ENCODE results near the gene BCAS3.
"Not testable (repeated sequence)": the region's sequence is repeated elsewhere in the genome, so short reads cannot be mapped to it uniquely, and the experiment has no call there.

BCAS3 gene

GRCh38 chr17:60674637-60675036, 3.0 kb upstream of the BCAS3 start:
- in situ Hi-C loops (cut with MboI; ENCODE audit: low sequenced_read_pairs): not testable (repeated sequence)

GRCh38 chr17:60675997-60676396, 1.7 kb upstream of the BCAS3 start:
- in situ Hi-C loops (cut with MboI; ENCODE audit: low sequenced_read_pairs): no loop called here

GRCh38 chr17:60676758-60677307, 818 bp upstream of the BCAS3 start:
- in situ Hi-C loops (cut with MboI; ENCODE audit: low sequenced_read_pairs): no loop called here

- in situ Hi-C loops (cut with MboI; ENCODE audit: low sequenced_read_pairs): no loop called here
Measured at GRCh38 chr17:60678118-60678444, 430 bp downstream of the BCAS3 start.

DNA sequence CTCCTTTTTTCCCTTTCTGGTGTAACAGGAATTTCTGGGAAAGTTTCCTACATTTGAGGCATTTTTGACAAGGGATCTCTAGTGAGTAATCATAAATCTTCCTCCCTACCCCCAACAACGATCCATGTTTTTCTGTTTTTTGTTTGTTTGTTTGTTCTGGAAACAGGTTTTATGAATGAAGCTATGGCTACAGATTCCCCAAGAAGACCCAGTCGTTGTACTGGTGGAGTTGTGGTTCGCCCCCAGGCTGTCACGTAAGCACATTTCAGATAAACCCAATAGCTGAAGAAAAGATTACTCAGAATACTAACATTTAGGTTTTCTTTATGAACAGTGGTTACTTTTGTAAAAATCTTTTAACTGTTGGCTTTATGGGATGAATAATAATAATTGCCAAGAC, 1.6 kb downstream of the BCAS3 start:
- in situ Hi-C loops (cut with MboI; ENCODE audit: low sequenced_read_pairs): no loop called here

DNA sequence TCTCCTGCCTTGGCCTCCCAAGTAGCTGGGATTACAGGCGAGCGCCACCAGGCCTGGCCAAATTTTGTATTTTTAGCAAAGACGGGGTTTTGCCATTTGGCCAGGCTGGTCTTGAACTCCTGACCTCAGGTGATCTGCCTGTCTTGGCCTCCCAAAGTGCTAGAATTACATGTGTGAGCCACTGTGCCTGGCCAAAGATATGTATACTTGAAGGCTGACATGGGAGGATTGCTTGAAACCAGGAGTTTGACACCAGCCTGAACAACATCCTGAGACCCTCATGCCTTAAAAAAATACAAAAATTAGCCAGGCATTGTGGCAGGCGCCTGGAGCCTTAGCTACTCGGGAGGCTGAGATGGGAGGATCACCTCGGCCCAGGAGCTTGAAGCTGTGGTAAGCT, 3.1 kb downstream of the BCAS3 start:
- in situ Hi-C loops (cut with MboI; ENCODE audit: low sequenced_read_pairs): no loop called here

DNA sequence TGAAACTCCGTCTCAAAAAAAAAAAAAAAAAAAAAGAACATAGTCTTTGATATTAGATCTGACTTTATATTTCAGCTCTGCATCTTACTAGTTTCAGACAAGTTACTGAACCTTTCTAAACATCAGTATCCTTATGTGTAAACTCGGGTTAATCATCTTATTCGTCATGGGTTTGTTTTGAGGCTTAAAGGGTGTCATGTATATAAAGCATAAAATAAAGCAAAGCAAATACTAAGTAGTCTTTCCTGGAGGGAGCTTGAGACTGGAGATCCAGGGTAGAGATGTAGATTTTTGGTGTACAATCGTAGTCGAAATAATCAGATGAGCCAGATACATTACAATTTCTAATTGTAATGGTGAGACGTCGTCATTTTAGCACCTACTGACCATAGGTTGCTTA, 7.8 kb downstream of the BCAS3 start:
- in situ Hi-C loops (cut with MboI; ENCODE audit: low sequenced_read_pairs): no loop called here

DNA sequence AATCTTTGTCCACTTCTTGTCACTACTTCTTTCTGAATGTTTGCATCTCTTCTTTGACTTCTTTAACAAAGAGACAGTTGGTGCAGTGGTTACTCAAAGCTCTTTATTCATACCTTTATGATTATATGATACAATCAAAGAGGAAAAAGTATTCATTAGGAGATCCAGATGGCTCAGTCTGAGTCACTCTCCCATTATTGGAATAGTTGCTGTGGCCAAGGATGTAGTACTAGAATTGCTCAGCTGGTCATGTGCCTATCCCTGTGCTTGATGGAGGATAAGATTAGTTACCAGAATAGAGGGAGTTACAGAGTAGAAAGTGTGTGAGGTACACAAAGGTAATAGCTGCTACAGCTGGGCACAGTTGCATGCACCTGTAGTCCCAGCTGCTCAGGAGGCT, 18.3 kb downstream of the BCAS3 start:
- in situ Hi-C loops (cut with MboI; ENCODE audit: low sequenced_read_pairs): no loop called here

- in situ Hi-C loops (cut with MboI; ENCODE audit: low sequenced_read_pairs): no loop called here
Measured at GRCh38 chr17:60699090-60699489, 21.4 kb downstream of the BCAS3 start.

DNA sequence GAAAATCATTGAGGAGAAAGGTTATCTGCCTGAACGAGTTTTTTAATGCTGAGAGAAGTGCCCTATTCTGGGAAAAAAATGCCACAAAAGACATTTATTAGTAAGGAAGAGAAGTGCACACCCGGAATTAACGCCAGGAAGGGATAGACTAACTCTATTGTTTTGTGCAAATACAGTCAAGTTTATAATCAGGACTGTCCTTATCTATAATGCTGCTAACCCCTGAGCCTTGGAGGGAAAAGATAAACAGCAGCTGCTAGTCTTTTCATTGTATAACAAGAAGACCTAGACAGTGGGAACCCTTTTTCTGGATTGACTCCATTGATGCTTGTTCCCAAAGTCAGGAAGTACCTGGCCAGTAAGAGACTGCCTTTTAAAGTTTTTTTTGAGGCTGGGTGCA, 26.5 kb downstream of the BCAS3 start:
- in situ Hi-C loops (cut with MboI; ENCODE audit: low sequenced_read_pairs): loop anchor here (25.0 kb wide), 1 partner anchor 858 kb away; no protein-coding TSS in a partner anchor

DNA sequence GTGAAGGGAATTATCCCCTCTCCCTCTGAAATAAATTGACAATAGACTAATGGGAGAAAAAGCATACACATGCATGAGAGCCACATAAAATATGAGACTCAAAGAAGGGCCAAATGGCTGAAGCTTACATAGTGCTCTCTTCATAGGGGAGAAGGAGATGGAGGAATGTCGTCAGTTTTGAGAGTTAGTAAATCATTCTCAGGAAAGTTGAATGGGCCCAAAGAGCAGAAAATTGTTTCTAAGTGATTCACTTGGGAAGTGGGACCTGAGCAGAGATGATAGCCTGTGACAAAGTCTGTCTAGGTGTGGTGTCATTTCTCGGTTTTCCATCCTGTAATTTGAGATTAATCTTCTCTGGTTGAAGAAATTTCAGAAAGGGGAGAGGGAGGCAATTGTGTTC, 35.0 kb downstream of the BCAS3 start:
- in situ Hi-C loops (cut with MboI; ENCODE audit: low sequenced_read_pairs): loop anchor here (25.0 kb wide), 1 partner anchor 850 kb away; no protein-coding TSS in a partner anchor

GRCh38 chr17:60713608-60714007, 36.0 kb downstream of the BCAS3 start:
- in situ Hi-C loops (cut with MboI; ENCODE audit: low sequenced_read_pairs): loop anchor here (25.0 kb wide), 1 partner anchor 849 kb away; no protein-coding TSS in a partner anchor

GRCh38 chr17:60716766-60717165, 39.1 kb downstream of the BCAS3 start:
- in situ Hi-C loops (cut with MboI; ENCODE audit: low sequenced_read_pairs): loop anchor here (25.0 kb wide), 1 partner anchor 846 kb away; no protein-coding TSS in a partner anchor

DNA sequence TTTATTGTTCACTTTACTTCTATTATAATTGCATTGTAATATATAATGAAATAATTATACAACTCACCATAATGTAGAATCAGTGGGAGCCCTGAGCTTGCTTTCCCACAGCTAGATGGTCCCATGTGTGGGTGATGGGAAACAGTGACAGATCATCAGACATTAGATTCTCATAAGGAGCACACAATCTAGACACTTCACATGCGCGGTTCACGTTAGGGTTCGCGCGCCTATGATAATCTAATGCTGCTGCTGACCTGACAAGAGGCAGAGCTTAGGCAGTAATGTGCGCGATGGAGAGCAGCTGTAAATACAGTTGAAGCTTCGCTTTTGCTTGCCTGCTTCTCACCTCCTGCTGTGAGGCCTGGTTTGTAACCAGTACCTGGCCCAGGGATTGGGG, 40.2 kb downstream of the BCAS3 start:
- in situ Hi-C loops (cut with MboI; ENCODE audit: low sequenced_read_pairs): loop anchor here (25.0 kb wide), 1 partner anchor 844 kb away; no protein-coding TSS in a partner anchor

- in situ Hi-C loops (cut with MboI; ENCODE audit: low sequenced_read_pairs): loop anchor here (25.0 kb wide), 1 partner anchor 841 kb away; no protein-coding TSS in a partner anchor
Measured at GRCh38 chr17:60720763-60721531, 43.3 kb downstream of the BCAS3 start.

DNA sequence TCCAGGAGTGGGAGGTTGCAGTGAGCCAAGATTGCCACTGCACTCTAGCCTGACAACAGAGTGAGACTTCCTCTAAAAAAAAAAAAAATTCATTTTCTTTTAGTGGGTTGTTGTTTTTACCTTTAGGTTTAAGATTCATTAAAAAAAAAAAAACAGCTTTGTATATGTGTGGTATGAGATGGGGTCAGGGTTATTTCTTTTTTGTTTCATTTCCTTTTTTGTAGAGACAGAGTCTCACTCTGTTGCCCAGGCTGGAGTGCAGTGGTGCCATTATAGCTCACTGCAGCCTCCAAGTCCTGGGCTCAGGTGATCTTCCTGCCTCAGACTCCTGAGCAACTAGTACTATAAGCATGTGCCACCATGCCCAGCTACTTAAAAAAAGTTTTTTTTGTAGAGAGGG, 47.0 kb downstream of the BCAS3 start:
- in situ Hi-C loops (cut with MboI; ENCODE audit: low sequenced_read_pairs): loop anchor here (25.0 kb wide), 1 partner anchor 838 kb away; no protein-coding TSS in a partner anchor

DNA sequence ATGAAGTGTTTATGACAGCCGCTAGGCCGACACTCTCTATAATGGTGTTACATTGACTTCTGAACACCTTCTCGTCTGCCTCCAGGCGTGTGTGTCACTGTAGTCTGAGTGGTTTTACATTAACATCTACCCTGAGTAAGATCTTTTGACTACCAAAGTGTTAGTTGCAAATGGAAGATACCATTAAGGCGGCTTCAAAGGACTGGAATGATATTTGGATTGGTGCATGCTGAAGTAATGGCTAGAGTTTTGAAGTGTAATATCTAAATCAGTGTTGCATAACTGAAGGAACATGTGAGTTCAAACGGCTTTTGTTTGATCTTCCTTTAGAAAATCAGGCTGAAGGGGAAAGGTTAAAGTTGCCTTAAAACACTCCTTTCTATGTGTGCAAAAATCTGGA, 52.2 kb downstream of the BCAS3 start:
- in situ Hi-C loops (cut with MboI; ENCODE audit: low sequenced_read_pairs): no loop called here

- in situ Hi-C loops (cut with MboI; ENCODE audit: low sequenced_read_pairs): no loop called here
Measured at GRCh38 chr17:60730273-60730672, 52.6 kb downstream of the BCAS3 start.

DNA sequence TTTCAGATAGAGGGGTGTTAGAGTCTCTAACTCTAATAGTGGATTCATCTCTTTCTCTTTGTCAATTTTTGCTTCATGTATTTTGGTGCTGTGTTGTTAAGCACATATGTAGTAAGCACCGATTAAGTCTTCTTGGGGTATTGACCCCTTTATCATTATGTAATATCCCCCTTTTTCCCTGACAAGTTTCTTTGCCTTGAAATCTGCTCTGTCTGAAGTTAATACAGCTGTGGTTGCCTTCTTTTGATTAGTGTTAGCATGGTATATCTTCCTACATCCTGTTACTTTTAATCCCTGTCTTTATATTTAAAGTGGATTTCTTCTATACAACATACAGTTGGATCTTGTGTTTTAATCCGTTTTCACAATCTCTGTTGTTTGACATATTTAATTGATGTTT, 60.6 kb downstream of the BCAS3 start:
- in situ Hi-C loops (cut with MboI; ENCODE audit: low sequenced_read_pairs): no loop called here

- in situ Hi-C loops (cut with MboI; ENCODE audit: low sequenced_read_pairs): no loop called here
Measured at GRCh38 chr17:60740584-60740983, 62.9 kb downstream of the BCAS3 start.

DNA sequence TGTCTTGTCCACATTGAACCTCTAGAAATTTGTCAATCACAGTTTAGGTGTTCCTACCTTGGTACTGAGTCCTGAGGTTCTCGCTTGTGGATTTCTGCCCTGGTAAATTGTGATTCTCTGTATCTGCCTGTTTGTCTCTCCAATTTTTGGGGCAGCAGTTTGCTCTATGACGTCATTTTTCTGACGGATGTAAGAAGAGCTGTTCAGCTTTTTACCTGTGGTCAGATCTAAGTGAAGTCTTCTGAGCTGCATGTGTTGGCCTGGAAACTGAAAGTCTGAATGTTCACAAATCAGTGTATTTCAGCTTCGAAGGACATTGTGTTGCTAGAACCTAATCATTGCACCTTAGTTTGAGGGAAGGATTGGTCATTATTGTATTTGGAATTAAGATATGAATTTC, 63.4 kb downstream of the BCAS3 start:
- in situ Hi-C loops (cut with MboI; ENCODE audit: low sequenced_read_pairs): no loop called here

DNA sequence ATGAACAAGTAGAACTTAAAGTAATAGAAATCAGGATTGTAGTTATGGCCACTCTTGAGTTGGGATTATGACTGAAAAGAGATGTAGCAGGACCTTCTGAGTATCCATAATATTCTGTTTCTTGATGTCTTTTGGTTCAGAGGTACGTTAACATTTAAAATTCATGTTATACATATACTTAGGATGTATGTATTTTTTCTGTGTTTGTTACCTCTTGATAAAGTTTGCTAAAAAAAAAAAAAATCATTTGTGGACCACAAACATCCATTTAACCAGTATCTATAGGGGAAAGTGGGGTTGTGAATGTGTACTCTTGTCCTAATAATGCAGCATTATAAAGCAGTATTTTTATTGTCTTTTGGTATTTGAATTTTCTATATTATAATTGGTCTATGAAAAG, 65.6 kb downstream of the BCAS3 start:
- in situ Hi-C loops (cut with MboI; ENCODE audit: low sequenced_read_pairs): no loop called here

Measured in HL-60/S4 treated with phorbol 12-myristate 13-acetate at 8.2 ng/mL for 4 days and 3 days (cell line).